Activated CD4-positive, alpha-beta T cell treated with anti-CD3 and anti-CD28 coated beads, Interleukin-2, amount 50 U/mL, for 24 hours (primary cell): ENCODE measurements around the gene CDK5.
"Not testable (repeated sequence)": the region's sequence is repeated elsewhere in the genome, so short reads cannot be mapped to it uniquely, and the experiment has no call there.

Experiments used
- DNase-seq, 2 donors: peaks; one replicate each; pipeline ENCODE4 v3.0.0-alpha.2; 2020; ENCODE audit warnings: low read depth in 1 of 2, low spot score in 1 of 2

The CDK5 gene

DNA sequence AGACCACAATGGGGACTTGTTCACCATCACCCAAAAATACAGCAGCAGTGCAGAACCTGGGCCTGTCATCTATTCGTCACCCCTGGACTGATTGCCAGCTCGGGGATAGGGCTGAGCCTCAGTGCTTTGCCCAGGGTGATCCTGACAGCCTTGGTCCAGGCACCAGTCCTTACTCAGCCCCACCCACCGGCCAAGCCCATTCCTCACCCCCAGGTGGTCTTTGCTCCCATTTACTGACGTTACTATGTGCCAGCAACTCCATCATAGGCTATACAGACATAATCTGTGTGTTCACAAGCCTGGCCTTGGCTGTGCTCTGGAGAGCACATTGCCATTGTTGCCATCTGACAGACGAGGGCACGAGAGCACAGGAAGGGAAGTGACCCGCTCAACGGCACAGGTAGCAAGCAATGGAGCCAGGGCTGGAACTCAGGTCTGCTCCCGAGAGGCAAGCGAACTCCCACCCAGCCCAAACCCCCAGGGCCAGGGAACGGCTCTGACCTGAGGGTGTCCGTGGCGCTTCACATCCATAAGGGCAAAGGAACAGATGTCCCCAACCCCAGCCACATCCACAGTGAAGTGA is 40.2 kb downstream of the CDK5 start:
- DNase-seq, result no peak

DNA sequence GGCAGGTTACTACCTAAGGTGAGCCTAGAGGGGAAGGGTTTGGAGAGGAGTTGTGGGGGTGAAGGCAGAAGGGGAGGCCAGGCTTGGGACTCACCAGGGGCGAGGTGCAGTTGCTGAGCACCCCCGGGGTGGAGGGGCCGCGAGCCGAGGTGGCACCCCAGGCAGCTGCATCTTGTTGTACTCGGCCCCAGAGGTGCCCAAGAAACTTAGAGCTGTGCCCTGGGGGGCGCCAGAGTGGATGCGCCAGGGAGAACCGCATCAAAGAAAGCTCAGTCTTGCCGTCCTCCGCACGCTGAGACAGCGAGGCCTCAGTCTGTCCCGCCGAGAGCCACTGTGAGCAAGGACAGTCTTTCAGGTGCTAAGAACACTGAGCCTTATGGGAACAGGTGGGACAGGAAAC is 40.8 kb downstream of the CDK5 start:
- DNase-seq, result no peak

GRCh38 chr7:151016505-151016904 is 41.2 kb downstream of the CDK5 start:
- no peak for DNase-seq

DNA sequence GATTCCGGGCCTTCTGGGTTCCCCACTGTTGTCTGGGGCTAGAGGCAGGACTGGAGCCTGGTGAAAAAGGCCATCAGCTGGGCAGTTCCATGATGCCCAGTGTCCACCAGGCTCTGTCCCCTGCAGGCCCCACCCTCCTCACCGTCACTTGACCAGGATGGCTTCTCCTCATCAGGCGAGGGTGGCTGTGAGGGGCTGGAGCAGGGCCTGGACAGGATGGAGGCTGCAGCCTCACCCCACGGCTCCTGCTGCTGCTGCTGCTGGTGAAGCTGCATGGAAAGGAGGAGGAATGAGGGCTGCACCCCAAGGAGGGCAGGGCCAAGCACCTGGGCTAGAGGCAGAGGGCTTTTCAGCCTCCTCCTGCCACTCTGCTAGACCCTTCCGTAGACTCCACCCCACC is 41.7 kb downstream of the CDK5 start:
- DNase-seq, result no peak

DNA sequence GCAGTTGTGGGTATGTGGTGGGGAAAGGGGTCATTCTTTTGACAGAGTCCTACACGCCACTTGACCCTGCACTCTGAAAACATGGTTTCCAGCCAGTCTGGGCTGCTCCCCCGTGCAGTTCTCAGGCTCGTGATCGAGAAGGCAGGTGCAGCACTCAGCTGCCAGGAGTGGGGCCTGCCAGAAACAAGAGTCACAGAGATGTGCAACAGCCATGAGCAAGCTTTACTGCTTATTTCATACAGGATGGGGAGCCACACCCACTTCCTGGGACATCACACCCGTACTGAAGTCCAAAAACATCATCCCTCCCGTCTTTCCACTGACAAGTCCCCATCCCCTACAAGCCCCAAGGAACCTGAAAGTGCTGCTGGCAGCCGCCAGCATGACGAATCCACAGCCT is 42.7 kb downstream of the CDK5 start:
- DNase-seq, result no peak

GRCh38 chr7:151013733-151014497 is 43.8 kb downstream of the CDK5 start:
- DNase-seq, result peak; percentile 57 to 79

DNA sequence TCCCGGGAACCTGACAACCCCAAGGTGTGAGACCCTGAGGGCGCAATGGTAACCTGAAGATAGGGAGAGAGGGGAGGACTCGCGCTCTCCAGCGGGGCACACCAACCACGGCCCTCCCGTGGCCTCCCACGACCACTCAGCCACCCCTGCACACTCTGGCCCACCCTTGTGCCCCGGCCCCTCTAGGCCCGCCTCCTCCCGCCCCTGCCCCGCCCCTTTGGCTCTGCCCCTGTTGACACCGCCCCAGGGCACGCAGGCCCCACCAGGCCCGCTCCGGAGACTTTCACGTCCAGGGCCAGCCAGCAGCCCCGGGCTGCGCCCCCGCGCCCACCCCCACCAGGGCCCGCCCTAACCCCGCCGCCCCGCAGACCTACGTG is 44.4 kb downstream of the CDK5 start:
- no peak for DNase-seq

GRCh38 chr7:151012911-151013347 is 44.8 kb downstream of the CDK5 start:
- DNase-seq, result no peak

DNA sequence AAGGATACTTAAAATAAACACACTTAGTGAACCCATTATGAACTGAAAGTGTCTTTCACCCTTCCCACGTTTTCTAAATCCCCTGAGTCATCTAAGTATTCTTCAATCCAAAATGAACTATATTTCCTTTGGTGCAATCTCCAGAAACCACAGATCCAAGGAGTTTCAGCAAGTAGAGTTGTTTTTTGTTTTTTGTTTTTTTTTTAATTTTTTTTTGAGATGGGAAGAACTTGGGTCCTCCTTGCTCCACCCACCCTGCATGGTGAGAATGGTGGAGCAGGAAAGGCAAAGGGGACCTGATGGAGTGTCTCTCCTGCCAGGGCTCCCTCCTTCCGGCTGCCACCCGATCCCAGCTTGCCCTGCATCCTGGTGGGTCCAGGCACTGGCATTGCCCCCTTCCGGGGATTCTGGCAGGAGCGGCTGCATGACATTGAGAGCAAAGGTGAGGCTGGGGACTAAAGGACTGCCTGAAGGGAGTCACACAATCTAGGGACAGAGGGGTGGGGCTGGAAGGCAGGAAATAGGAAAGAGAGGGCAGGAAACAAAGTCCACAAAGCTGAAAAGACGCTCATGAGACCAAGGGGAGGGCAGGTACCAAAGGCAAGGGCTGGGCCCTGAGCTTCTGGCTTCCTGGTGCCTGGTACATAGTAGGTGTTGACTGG is 45.5 kb downstream of the CDK5 start:
- DNase-seq, result no peak

GRCh38 chr7:151011616-151012015 is 46.1 kb downstream of the CDK5 start:
- DNase-seq, result not testable (repeated sequence)

- DNase-seq, result no peak
Observed at GRCh38 chr7:151011097-151011409, 46.6 kb downstream of the CDK5 start.

- DNase-seq, result no peak
Observed at GRCh38 chr7:151010307-151011096, 47.2 kb downstream of the CDK5 start.

GRCh38 chr7:151010037-151010306 is 47.7 kb downstream of the CDK5 start:
- DNase-seq, result no peak

DNA sequence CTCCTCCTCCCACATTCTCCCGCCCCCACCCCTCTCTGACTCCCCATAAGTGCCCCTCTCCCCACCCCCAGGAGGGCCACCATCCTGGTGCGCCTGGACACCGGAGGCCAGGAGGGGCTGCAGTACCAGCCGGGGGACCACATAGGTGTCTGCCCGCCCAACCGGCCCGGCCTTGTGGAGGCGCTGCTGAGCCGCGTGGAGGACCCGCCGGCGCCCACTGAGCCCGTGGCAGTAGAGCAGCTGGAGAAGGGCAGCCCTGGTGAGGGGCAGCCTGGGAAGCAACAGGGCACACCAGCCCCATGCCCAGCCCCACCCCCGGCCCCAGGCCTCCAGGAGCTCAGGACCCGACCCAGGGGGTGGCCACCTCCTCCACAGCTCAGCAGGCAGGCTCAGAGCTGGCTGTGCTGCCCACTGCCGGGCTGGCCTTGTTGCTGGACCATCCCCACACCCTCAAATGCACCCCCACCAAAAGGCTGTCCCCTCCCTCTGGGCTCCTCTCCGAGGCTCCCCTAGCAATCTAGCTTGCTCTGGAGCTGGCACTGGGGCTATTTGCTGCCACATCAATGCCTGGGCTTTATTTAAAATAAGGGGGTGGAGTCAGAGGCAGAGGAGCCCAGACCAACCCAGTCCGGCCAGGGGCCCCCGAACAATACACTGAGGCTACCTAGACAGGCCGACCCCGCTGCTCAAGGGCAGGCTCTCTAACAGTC is 48.2 kb downstream of the CDK5 start:
- no peak for DNase-seq

DNA sequence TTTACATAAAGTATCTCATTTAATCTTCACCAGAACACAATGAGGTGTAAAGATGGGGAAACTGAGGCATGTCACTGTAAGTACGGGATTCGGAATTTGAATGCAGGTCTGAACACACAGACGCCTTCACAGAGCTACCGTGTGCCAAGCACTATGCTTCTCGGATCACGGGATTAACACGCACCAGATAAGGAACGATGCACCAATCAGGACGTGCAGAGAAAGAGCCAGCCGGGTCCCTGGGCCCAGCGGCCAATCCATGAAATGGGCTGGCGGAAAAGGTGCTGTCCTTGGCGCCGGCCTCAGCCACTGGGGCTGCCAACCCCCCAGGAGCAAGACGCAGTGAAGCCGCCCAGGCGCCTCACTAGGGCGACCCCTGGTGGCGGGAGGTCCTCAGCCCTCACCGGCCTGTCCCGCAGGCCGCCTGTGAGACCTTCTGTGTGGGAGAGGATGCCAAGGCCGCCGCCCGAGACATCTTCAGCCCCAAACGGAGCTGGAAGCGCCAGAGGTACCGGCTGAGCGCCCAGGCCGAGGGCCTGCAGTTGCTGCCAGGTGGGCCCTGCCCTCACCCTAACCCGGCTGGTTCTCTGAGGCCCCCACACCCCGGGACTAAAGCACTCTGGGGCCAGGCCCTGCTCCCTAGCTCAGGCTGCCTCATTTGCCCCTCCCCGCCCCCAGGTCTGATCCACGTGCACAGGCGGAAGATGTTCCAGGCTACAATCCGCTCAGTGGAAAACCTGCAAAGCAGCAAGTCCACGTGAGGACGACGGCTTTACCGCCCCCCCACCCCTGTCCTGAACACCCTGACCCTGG is 49.0 kb downstream of the CDK5 start:
- DNase-seq, result peak; percentile 63 to 79

DNA sequence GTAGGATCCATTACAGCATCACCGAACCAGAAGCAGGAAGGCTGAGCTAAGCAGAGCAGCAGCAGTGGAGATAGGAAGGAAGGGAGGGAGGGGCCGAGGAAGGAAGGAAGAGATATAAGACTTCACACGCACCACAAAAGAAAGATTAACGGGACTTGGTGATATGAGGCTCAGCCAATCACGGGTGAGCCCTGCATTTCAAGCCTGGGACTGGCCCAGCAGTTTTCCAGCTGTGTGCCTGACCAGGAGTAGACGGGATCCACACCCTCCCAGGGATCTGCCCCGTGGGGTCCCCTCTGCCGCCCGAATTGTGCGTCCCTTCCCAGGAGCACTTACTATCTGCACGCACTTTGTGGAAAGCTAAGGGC is 49.6 kb downstream of the CDK5 start:
- DNase-seq, result no peak

DNA sequence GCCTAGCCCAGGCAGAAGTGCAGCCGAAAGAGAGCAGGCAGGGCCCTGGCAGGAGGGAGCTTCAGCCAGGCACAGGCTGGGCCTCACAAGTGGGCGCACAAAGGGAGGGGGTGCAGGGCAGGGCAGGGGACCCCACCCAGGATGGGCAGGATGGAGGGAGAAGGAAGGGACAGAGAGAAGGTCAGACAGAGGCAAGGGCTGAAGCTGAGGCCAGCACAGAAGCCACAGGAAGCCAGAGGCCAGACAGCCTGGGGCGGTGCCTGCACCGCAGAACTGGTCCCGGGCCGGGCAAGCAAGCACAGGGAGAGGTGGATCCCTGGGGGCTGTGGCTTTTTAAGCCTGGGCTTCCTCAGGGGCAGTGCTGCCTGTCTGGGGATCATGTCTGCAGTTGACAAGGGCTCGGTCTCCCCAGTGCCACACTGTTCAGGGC is 50.2 kb downstream of the CDK5 start:
- no peak for DNase-seq

GRCh38 chr7:151006590-151007300 is 51.0 kb downstream of the CDK5 start:
- no peak for DNase-seq

GRCh38 chr7:151005566-151005965 is 52.1 kb downstream of the CDK5 start:
- no peak for DNase-seq
